NCI-H226 (cell line): Measurements from ENCODE around the gene WDR20.
"Not testable (repeated sequence)": the region's sequence is repeated elsewhere in the genome, so short reads cannot be mapped to it uniquely, and the experiment has no call there.

ENCODE experiments used
- DNase-seq: peaks from one replicate; pipeline ENCODE4 v3.0.0-alpha.2; 2015

Gene WDR20

DNA sequence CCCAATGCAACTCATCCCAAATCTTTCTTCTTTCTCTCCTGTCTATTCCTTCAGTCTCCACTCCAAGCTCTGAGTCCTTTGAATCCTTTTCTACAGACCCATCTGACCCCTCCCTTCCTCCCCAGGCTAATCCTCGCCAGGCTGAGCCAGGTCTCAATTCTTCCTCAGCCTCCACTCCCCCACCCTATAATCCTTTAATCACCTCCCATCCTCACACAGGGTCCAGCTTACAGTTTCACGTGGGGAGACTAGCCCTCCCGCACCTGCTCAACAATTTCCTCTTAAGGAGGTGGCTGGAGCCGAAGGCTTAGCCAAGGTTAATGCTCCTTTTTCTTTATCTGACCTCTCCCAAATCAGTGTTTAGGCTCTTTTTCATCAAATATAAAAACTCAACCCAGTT lies 101.5 kb downstream of the WDR20 start:
- no peak for DNase-seq

DNA sequence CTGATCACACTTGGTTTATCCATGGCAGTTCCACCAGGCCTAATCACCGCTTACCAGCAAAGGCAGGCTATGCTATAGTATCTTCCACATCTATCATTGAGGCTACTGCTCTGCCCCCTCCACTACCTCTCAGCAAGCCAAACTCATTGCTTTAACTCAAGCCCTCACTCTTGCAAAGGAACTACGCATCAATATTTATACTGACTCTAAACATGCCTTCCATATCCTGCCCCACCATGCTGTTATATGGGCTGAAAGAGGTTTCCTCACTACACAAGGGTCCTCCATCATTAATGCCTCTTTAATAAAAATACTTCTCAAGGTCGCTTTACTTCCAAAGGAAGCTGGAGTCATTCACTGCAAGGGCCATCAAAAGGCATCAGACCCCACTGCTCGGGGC lies 104.1 kb downstream of the WDR20 start:
- not testable (repeated sequence) for DNase-seq

DNA sequence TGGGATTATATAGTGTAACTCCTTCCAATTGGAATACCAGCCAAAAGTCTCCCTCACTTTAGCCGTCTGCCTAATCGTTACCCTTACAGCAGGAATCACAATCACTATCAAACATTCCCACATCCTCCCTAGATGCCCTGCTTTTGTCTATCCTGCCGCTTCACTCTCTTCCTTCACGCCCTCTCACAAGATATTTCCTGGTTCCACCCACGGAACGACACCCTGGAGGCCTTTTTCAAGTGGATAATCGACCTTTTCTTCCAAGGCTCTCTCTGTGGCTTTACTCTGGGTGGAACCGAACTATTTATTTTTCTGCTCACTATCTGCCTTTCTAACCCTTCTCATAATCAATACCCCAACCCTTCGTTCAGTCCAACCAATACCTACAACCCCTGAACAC lies 106.4 kb downstream of the WDR20 start:
- no peak for DNase-seq

DNA sequence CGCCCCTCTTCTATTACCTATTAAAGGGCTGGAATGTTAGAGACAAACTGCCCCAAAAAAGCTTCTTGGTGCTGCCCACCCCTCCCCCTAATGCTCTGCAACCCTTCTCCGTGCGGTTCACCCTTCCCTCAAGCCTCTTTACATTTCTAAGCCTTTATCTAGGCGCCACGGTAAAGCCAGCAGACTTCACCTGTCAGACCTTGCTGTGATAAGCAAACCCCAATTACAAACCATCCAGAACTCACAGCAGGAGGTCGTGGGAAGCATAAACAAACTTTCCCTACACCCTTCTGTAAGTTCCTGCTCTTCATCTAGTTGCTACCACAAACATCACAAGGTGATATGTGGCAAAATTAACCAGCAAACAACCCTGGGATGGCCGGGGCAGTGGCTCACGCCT lies 108.4 kb downstream of the WDR20 start:
- peak; percentile 31 for DNase-seq

DNA sequence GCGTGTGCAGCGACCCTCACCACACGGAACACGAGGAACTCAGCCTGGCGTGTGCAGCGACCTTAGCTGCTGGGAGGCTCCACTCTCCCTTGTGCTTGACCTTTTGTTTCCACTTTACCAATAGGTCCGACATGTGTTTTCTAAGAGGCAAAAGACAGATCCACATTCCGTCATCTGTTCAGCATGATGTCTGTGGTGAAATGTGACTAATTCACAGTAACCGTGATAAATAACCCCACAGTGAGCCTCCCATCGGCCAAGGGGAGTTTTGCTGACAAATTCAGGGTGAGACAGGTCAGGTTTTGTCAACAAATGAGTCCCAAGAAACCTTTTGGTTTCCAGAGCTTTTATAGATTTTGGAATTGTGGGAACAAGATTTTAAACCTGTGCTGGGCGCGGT lies 109.3 kb downstream of the WDR20 start:
- peak; percentile 36 for DNase-seq

DNA sequence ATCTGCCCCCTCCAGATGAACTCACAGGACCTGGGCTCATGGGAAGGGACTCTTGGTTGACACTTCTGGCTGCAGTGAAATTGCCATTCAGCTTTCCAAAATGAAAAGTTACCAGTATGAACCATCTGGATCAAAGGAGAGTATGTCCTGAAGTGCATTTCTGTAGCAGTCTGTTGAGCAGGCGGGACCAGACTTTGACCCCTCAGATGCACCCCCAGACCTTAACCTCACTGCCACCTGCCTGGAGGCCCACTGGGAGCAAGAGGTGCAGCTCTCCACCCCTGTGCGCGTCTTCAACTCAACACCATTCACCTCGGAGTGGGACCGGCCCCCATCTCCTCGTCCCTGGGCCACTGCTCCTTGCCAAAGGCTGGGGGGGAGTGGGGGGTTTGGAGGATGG lies 110.3 kb downstream of the WDR20 start:
- no peak for DNase-seq

DNA sequence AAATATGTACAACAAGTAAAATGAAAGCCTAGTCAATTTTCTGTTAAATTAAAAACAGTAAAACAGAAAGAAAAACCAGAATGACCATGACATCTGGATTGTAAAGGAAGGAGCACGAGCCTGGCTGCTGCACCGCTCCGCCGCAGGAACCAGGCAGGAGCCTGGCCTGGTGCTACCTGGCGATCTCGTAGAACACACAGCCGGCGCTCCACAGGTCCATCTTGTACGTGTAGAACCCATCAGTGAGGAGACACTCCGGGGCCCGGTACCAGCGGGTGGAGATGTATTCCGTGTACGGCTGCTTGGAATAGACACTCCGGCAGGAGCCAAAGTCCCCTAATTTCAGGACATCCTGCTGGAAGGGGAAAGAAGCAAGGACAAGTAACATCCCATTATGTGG lies 110.9 kb downstream of the WDR20 start:
- DNase-seq, result no peak

DNA sequence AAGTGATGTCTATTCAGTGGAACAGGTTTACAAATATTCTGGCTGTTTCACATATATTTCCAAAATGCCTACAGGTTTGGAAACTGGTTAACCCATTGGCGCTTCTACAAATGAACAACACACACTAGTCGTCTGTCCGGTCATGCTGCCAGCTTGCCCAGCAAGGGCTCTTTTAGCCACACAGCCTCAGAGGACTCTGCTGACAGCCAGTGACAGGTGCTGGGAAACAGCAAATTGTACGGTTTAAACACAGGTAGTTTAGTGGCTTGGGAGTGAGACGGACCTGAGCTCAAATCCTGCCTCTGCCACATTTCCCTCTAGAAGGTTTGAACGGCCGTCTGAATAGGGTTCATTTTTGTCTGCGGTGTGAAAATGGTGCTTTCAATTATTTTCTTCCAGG lies 111.5 kb downstream of the WDR20 start:
- DNase-seq, result no peak

DNA sequence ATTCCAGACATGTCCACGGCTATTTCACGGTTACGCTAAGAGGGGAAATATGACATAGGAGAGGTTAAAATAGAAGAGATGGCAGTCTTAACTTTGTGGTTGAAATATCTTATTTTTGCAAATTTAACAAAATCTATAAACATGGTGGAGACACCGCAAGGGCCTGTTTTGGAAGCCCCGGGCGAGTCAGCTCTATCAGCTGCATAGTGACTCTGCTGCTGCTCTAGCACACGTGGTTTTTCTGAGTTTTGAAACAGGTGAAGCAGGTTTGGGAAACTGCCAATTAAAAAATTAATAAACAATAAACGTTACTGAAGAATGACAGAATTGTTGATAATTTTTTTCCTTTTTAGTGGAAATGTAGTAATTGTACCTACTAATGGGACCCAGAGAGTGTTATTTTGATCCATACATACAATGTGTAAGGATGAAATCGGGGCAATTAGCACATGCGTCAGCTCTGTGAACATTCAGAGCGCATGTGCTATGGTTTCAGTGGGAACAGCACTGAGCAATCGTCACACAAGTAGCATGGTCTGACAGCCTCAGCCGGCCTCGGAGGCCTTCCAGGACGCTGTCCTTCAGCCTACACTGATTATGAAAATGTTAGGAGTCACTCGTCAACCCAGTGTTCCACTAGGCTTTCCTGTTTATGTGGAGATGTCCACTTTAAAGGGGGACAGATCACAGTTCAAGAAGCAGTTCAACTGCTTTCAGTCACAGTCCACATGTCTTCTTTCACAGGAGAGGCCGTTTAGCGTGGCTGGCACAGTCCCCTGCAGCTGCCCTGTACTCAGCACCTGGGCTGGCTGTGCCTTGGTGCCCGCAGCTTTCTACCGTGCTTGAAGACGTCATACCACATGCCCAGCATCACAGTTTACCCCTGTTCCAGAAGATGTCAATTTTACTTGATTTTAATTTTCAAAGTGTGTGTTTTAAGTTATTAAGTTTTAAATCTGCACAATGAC lies 113.4 kb downstream of the WDR20 start:
- DNase-seq, result no peak

DNA sequence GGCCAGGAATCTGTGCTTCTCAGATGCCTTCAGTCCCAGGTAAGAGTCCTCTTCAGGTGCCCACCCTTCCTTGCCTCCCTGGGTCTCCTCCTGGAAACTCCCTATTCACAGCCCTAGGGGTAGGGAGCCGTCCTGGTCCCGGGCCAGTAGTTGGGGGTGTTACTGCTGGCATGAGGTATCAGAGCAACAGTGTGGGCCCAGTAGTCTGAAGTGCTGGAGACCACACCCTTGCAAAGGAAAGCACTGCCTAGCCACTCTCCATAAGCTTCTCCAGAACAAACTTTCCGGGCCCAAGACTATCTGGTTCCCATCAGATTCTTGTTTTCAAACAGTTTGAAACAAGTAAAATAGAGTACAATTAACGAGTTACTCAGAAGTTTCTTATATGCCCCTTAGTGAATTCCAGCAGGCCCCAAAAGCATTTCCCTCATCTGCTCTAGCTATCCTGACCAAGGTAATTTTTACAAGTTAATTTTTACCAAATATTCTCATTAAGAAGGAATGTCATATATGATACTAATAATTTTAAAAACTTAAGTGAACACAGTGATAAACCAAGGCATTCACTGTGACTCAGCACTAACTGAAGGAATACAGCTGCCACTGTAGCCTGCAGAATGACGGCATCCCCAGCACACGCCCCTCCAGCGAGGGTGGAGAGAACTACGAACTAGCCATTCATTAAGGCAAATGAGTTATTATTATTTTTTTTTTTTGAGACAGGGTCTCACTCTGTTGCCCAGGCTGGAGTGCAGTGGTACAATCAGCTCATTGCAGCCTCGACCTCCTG lies 115.9 kb downstream of the WDR20 start:
- no peak for DNase-seq

DNA sequence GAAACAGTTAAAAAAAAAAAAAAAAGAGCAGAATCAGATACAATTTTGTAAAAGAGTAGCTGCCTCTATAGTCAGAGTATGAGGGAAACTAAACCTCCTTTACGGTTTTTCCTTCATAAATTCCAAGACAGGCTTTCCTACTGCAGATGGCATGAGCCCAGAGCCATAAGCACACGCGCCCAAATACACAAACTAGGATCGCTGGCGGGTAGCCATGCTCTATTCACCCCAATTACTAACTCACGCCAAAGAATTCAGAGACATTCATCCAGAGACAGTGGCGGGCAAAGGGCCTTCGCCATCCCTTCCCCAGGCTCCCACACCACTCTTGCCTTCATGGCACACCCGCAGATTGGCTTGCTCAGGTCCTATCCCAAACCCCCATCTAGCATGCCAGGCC lies 117.0 kb downstream of the WDR20 start:
- no peak for DNase-seq

DNA sequence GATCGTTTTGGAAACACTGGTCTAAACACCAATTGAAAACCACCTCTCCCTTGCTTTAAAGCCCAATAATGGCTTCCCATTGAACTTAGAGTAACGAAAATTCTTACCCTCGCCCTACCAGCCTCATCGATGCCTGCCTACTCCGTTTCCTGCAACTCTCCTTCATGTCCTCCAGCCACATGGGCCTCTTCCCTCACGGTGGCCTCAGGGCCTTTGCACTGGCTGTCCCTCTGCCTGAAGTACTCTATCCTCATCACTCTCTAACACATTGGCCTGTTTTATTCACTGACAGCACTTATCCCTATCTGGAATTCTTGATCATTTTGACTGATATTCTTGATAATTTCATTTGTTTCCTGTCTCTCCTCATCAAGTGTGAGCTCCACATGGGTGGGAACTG lies 118.4 kb downstream of the WDR20 start:
- no peak for DNase-seq
